IPS-NIHi11 (cell line): Measurements from ENCODE around the gene CBX2.

Source experiments
- DNase-seq: peaks from one replicate; pipeline ENCODE4 v3.0.0; 2012; ENCODE audit warnings: mixed read lengths, low spot score

The CBX2 gene

DNA sequence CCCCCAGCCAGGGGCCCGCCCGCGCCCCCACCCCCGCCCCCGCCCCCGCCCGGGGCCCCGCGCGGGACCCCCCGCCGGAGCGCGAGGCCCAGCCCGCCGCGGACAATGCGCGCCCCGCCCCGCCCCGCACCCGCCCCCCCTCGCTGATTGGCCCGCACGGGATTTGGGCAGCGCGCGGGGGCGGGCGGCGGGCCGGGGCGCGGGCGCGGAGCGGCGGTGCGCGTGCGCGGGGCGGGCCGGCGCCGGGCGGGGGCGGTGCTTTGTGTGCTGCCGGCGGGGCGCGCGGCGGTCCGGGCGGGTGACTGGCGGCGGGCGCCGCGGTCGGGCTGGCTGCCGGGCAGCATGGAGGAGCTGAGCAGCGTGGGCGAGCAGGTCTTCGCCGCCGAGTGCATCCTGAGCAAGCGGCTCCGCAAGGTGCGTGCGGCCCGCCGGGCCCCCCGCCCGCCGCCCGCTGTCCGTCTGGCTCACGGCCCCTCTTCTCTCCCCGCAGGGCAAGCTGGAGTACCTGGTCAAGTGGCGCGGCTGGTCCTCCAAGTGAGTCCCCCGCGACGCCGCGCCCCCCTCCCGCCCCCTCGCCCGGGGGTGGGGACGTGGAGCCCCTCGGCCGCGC, at the start of gene CBX2:
Gene CBX2, plus strand, starts transcription at position 255 of the 610 bp plus-strand sequence. Its CDS starts 88 bp downstream, at position 343.
- DNase-seq = peak; percentile 97

DNA sequence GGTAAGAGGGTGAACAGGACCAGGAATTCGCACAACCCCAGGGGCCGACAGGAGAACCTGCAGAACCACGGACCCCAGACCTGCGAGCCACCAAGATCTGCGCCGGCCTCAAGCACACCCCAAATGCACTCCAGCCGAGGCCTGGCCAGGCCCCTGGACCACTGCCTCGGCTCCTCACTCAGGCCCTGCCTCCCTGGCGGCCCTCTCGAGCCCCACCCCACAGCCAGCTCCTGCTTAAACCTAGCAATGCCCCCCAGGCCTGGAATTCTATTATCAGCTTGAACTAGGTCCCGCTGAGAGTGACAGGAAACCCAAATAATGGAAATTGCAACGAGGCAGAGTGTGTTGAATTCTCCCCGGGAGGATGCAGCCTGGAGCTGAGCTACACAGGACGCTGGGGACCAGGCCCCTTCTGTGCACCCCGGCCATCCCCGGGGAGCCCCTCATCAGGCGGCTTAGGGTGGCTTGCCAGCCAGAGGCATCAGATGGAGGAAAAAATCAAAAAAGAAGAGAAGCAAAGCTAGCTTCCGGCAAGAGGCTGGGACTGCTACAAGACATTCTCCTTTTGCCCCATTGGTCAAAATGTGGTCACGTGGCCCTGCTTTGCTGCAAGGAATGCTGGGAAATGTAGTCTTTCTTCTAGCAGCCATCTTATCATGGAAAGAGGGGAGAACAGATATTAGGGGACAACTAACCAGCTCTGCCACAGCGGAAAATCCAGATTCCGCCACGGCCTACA, 49.6 kb upstream of the CBX2 start:
- DNase-seq = peak; percentile 95

GRCh38 chr17:79728908-79729471, 49.0 kb upstream of the CBX2 start:
- DNase-seq = no peak

DNA sequence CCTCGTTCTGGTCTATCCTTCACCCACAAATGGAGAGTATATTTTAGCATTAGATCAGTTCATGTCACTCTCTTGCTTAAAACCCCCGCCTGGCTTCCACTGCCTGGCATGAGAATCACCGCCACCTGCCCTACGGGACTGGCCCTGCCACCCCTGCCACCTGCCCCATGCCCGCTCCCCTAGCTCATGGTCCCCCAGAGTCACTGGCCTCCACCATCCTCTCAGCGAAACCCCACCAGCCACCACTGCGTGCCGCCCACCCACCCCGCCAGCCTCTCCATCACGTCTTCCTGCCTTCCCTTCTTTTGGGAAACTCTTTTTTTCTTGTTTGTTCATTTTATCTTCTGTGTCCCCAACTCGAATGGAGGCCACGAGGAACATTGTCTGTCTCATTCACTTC, 48.2 kb upstream of the CBX2 start:
- DNase-seq = no peak

DNA sequence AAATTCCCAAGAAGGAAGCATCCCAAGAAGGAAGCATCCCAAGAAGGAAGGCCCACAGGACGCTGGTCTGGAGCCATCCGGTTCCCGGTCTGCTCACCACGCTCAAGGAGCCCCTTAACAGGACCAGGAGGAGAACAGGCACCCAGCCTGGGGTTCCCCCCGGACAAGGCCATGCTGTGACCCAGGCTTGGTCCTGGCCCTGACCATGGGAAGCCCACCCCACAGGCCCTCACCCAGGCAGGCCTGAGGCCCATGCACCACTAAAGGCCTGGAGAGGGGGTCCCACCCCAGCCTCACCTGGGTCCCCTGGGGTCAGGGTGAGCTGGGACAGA, 47.5 kb upstream of the CBX2 start:
- DNase-seq = no peak

GRCh38 chr17:79730769-79731483, 47.0 kb upstream of the CBX2 start, which contains the start of gene ENPP7:
ENPP7 (plus strand) TSS chr17:79730943; CDS start chr17:79731140, 197 bp downstream.
- DNase-seq = no peak

GRCh38 chr17:79732254-79732653, 45.7 kb upstream of the CBX2 start:
- DNase-seq = no peak

DNA sequence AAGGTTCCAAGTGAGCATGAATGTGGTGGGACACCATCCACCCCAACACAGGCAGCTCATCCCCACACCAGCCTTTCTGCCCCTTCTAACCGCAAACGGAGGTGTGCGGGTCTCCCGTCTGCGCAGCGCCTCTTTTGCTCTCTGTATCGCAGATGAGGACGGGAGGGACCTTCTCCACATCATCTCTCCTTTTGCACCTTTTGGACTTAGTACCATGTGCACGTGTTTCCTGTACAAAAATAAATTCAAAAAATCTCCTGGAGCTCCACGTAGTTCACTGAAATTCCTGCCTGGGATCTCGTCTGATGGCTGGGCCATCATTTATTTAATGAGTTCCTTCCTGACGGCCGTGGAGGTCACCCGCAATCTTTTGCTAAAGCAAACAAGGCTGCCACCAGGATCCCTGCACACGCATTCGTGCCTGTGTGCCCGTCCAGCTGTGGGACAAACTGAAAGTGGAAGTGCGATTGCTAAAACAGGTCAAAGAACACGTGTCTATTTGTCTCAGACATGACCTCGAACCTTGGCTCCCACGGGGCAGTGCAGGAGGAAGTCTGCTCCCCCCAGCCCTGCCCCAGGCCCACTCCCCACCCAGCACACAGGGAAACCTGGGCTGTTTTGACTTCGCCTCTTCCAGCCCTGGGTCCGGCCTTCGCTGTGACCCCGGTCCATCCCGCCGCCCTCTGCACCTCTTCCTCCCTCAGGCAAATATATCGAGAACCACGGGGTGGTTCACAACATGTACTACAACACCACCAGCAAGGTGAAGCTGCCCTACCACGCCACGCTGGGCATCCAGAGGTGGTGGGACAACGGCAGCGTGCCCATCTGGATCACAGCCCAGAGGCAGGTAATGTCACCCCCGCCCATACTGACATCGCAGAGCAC, 44.9 kb upstream of the CBX2 start:
- DNase-seq = no peak

DNA sequence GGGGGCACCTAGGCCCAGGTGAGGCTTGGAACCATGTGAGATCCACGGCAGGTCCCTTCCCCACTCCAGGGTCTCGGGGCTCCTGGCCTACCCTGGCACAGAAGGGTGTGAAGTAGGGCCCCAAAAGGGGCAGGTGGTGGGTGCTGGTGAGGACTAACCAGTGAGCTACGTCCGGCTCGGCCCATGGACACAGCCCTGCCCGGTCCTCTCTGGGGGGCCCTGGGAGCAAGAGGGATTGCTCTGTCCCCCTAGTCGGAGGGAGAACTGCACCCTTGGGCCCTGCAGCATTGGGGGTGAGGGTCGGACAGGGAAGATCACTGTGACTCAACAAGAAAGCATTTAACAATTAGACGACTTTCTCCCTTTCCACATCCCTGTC, 44.3 kb upstream of the CBX2 start:
- no peak for DNase-seq

GRCh38 chr17:79735096-79735495, 42.9 kb upstream of the CBX2 start:
- no peak for DNase-seq

DNA sequence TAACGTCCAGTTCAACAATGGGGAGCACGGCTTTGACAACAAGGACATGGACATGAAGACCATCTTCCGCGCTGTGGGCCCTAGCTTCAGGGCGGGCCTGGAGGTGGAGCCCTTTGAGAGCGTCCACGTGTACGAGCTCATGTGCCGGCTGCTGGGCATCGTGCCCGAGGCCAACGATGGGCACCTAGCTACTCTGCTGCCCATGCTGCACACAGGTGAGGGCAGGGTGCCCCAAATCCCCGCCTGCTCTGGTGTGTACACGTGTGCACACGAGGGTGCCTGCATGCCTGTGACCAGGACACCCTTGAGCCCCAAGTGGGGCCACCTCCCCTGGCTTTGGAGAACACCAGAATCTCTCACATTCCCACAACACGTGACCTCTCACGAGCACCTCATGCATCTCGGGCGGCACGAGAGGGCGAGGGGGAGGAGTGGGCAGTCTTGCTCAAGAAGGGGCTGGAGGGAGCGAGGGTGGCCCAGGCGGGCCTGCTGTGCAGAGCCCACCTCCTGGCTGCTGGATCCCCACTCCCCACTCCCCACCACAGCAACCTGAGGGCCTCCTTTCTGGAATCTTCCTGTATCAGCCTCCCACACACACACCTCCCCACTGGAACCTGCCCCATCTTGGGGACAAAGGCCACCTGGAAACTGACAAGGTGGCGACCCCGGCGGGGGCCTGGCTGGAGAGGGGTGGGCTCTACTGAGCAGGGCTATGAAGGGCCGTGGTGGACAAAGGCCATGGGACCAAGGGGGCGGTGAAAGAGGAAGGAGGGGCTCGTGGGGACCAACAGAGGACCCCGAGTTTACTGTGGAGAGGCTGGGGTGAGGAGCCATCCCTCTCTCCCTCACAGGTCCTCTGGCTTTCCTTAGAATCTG, 40.7 kb upstream of the CBX2 start:
- DNase-seq = no peak

- DNase-seq = no peak
Observed at GRCh38 chr17:79737922-79738578, 39.9 kb upstream of the CBX2 start.

- no peak for DNase-seq
Observed at GRCh38 chr17:79738643-79739042, 39.3 kb upstream of the CBX2 start.

DNA sequence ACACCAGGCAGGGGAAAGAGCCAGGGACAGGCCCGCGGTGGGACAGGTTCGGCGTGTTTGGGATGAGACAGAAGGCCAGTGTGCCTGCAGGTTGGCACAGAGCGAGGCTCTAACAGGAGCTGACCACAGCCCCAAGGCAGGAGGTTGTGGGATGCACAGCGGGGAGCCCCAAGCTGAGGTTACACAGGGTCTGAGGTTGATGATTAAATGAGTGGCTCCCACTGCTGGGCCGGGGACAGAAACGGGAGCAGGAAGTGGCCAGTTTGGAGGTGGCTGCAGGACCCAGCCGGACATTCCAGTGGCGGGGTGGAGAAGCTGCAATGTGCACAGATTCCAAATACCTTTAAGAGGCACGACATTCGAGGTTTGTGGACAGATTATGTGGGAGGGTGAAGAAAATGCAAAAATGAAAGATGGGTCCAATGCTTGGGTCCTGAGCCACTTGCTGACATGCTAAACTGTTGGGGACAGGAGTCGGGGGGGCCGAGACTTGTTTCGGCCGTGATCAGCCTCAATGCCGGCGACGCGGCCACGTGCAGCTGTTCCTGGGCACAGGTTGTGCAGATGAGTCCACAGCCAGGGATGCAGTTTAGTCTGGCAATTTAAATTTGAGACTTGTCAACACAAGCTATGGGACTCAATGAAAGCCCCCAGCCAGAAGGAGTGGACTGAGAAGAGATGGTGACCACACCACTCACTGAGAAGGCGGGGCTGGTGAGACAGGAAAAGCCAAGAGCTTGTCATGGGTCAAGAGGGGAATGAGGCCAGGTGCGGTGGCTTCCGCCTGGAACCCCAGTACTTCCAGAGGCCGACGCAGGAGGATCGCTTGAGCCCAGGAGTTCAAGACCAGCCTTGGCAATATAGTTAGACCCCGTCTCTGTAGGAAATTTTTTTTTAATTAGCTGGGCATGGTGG, 38.5 kb upstream of the CBX2 start:
- DNase-seq = no peak

DNA sequence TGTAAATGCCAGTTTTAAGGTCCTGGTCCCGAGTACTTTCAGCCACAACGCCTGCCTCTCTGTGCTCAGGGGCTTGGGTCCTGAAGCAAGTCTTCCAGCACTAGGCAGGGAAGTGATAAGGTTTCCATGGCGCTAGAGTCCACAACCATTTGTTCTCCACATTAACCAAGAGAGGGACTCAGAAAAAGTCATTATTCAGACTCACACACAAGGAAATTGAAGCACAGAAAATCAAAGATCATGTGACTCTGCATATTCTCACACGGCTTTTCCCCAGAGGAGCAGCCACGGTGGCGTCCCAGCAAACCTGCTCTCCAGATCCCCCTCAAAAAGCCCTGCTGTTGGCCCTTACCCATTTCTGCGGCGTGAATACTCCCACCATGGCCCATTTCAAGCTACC, 37.5 kb upstream of the CBX2 start:
- no peak for DNase-seq

GRCh38 chr17:79741401-79741750, 36.6 kb upstream of the CBX2 start:
- no peak for DNase-seq

- DNase-seq = peak; percentile 94
Observed at GRCh38 chr17:79741751-79742588, 36.0 kb upstream of the CBX2 start.

DNA sequence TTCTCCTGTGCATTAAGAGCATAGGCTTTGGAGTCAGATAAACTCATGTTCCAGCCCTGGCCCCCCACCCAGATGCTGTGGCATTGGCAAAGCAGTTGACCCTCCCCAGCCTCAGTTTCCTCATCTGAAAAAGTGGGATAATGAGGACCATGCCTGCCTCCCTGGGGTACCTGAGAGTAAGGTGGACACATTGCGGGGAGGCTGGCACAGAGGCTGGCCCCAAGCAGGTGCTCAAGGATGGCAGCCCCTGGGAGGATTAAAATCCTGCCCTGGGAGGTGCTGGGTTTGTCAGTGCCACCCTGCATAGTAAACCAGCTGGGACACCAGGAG, 35.4 kb upstream of the CBX2 start:
- DNase-seq = no peak
